Measurements from ENCODE around the gene TSPAN16. TPM values are rescaled to one million over a fixed set of nuclear protein-coding genes. Genes with fewer than 3 reads are reported as not detected.

Gene TSPAN16
- total and polyA plus RNA-seq, 2 of the 13 experiments (the other 11 are each of a cell fraction or from before 2014, with no cell fraction given) = not detected

- no peak for TF ChIP-seq DR1 (CRISPR knock-in tag; IDR thresholded peaks at IDR 0.05)
- TF ChIP-seq HOXA9 (CRISPR knock-in tag; IDR thresholded peaks at IDR 0.05; ENCODE audit: borderline replicate concordance) = no peak
- TF ChIP-seq ZNF496 (CRISPR knock-in tag; IDR thresholded peaks at IDR 0.05; ENCODE audit: insufficient replicate concordance) = no peak
- TF ChIP-seq, protein P1, sequence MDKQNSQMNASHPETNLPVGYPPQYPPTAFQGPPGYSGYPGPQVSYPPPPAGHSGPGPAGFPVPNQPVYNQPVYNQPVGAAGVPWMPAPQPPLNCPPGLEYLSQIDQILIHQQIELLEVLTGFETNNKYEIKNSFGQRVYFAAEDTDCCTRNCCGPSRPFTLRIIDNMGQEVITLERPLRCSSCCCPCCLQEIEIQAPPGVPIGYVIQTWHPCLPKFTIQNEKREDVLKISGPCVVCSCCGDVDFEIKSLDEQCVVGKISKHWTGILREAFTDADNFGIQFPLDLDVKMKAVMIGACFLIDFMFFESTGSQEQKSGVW (CRISPR knock-in tag; IDR thresholded peaks at IDR 0.05; ENCODE audit: borderline replicate concordance) = no peak
- TF ChIP-seq, protein P2, sequence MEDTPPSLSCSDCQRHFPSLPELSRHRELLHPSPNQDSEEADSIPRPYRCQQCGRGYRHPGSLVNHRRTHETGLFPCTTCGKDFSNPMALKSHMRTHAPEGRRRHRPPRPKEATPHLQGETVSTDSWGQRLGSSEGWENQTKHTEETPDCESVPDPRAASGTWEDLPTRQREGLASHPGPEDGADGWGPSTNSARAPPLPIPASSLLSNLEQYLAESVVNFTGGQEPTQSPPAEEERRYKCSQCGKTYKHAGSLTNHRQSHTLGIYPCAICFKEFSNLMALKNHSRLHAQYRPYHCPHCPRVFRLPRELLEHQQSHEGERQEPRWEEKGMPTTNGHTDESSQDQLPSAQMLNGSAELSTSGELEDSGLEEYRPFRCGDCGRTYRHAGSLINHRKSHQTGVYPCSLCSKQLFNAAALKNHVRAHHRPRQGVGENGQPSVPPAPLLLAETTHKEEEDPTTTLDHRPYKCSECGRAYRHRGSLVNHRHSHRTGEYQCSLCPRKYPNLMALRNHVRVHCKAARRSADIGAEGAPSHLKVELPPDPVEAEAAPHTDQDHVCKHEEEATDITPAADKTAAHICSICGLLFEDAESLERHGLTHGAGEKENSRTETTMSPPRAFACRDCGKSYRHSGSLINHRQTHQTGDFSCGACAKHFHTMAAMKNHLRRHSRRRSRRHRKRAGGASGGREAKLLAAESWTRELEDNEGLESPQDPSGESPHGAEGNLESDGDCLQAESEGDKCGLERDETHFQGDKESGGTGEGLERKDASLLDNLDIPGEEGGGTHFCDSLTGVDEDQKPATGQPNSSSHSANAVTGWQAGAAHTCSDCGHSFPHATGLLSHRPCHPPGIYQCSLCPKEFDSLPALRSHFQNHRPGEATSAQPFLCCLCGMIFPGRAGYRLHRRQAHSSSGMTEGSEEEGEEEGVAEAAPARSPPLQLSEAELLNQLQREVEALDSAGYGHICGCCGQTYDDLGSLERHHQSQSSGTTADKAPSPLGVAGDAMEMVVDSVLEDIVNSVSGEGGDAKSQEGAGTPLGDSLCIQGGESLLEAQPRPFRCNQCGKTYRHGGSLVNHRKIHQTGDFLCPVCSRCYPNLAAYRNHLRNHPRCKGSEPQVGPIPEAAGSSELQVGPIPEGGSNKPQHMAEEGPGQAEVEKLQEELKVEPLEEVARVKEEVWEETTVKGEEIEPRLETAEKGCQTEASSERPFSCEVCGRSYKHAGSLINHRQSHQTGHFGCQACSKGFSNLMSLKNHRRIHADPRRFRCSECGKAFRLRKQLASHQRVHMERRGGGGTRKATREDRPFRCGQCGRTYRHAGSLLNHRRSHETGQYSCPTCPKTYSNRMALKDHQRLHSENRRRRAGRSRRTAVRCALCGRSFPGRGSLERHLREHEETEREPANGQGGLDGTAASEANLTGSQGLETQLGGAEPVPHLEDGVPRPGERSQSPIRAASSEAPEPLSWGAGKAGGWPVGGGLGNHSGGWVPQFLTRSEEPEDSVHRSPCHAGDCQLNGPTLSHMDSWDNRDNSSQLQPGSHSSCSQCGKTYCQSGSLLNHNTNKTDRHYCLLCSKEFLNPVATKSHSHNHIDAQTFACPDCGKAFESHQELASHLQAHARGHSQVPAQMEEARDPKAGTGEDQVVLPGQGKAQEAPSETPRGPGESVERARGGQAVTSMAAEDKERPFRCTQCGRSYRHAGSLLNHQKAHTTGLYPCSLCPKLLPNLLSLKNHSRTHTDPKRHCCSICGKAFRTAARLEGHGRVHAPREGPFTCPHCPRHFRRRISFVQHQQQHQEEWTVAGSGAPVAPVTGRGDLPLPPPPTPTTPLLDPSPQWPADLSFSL (CRISPR knock-in tag; IDR thresholded peaks at IDR 0.05) = peak; percentile 99
- peak; percentile 25; the same call in 1 of the 2 replicates for TF ChIP-seq TAF1 (CRISPR knock-in tag; IDR thresholded peaks at IDR 0.05)
- TF ChIP-seq ZNF816 (CRISPR knock-in tag; IDR thresholded peaks at IDR 0.05; ENCODE audit: borderline replicate concordance) = no peak
- TF ChIP-seq ZNF75D (CRISPR knock-in tag; IDR thresholded peaks at IDR 0.05; ENCODE audit: borderline replicate concordance) = no peak
- TF ChIP-seq ZNF670 (CRISPR knock-in tag; IDR thresholded peaks at IDR 0.05; ENCODE audit: borderline replicate concordance) = no peak
- no peak for TF ChIP-seq ZNF253 (CRISPR knock-in tag; IDR thresholded peaks at IDR 0.05; ENCODE audit: borderline replicate concordance)
- no peak for TF ChIP-seq KMT2A (CRISPR knock-in tag; IDR thresholded peaks at IDR 0.05)
- TF ChIP-seq KDM3A (CRISPR knock-in tag; IDR thresholded peaks at IDR 0.05; ENCODE audit: low read depth) = no peak
- TF ChIP-seq ZFY (CRISPR knock-in tag; IDR thresholded peaks at IDR 0.05) = peak; percentile 67
- no peak for TF ChIP-seq ZNF644 (CRISPR knock-in tag; IDR thresholded peaks at IDR 0.05; ENCODE audit: low read depth)
- no peak for TF ChIP-seq ZNF230 (CRISPR knock-in tag; IDR thresholded peaks at IDR 0.05)
- no peak for TF ChIP-seq MAZ (IDR thresholded peaks at IDR 0.05; ENCODE audit: borderline replicate concordance, low read depth, low read length)
- 0 out of 2 replicates have a peak, but pooled peaks have one; percentile 30 for TF ChIP-seq MAZ (CRISPR knock-in tag; IDR thresholded peaks at IDR 0.05; ENCODE audit: low read depth)
- TF ChIP-seq, protein P3, sequence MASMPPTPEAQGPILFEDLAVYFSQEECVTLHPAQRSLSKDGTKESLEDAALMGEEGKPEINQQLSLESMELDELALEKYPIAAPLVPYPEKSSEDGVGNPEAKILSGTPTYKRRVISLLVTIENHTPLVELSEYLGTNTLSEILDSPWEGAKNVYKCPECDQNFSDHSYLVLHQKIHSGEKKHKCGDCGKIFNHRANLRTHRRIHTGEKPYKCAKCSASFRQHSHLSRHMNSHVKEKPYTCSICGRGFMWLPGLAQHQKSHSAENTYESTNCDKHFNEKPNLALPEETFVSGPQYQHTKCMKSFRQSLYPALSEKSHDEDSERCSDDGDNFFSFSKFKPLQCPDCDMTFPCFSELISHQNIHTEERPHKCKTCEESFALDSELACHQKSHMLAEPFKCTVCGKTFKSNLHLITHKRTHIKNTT (CRISPR knock-in tag; IDR thresholded peaks at IDR 0.05) = no peak
- no peak for TF ChIP-seq ZNF800 (CRISPR knock-in tag; IDR thresholded peaks at IDR 0.05)
These were observed 59.5 kb downstream of the TSPAN16 start, which contains the start of gene PLPPR2 (continued) for GRCh38 chr19:11355160-11356073.
